ENCODE results near the gene CPNE1.

The CPNE1 gene

GRCh38 chr20:35652641-35653429, 11.9 kb downstream of the CPNE1 start:
- DNase-seq: no peak

- no peak for DNase-seq
Observed at GRCh38 chr20:35651958-35652357, 12.7 kb downstream of the CPNE1 start.

GRCh38 chr20:35650632-35651031, 14.1 kb downstream of the CPNE1 start:
- DNase-seq: no peak

- DNase-seq: no peak
Observed at GRCh38 chr20:35648836-35649235, 15.9 kb downstream of the CPNE1 start.

- DNase-seq: no peak
Observed at GRCh38 chr20:35644806-35645205, 19.9 kb downstream of the CPNE1 start.

- no peak for DNase-seq
Observed at GRCh38 chr20:35643045-35643444, 21.7 kb downstream of the CPNE1 start.

GRCh38 chr20:35641743-35642142, 23.0 kb downstream of the CPNE1 start:
- DNase-seq: no peak

- DNase-seq: no peak
Observed at GRCh38 chr20:35640724-35641123, 24.0 kb downstream of the CPNE1 start.

- no peak for DNase-seq
Observed at GRCh38 chr20:35638751-35639150, 25.9 kb downstream of the CPNE1 start.

GRCh38 chr20:35637276-35637675, 27.4 kb downstream of the CPNE1 start:
- DNase-seq: no peak

GRCh38 chr20:35636095-35636494, 28.6 kb downstream of the CPNE1 start:
- DNase-seq: no peak

GRCh38 chr20:35635652-35636051, 29.0 kb downstream of the CPNE1 start:
- DNase-seq: no peak

GRCh38 chr20:35632539-35633115, 32.1 kb downstream of the CPNE1 start:
- no peak for DNase-seq

- DNase-seq: no peak
Observed at GRCh38 chr20:35630636-35631035, 34.1 kb downstream of the CPNE1 start.

GRCh38 chr20:35629427-35630145, 35.1 kb downstream of the CPNE1 start:
- DNase-seq: no peak

GRCh38 chr20:35627121-35627520, 37.6 kb downstream of the CPNE1 start:
- no peak for DNase-seq

- DNase-seq: no peak
Observed at GRCh38 chr20:35626386-35627001, 38.2 kb downstream of the CPNE1 start.

- DNase-seq: no peak
Observed at GRCh38 chr20:35625584-35626385, 38.9 kb downstream of the CPNE1 start.

- no peak for DNase-seq
Observed at GRCh38 chr20:35621560-35621946, 43.1 kb downstream of the CPNE1 start.

GRCh38 chr20:35620818-35621559, 43.7 kb downstream of the CPNE1 start:
- DNase-seq: no peak

- peak; percentile 23 to 68 (median 48) for DNase-seq
Observed at GRCh38 chr20:35619196-35620095, 45.3 kb downstream of the CPNE1 start.
